ENCODE results near the gene FUT8. TPM values are rescaled to one million over a fixed set of nuclear protein-coding genes. Genes with fewer than 3 reads are reported as not detected.

FUT8 gene
- total RNA-seq, 1 experiment from 2014 or later: 129 TPM

DNA sequence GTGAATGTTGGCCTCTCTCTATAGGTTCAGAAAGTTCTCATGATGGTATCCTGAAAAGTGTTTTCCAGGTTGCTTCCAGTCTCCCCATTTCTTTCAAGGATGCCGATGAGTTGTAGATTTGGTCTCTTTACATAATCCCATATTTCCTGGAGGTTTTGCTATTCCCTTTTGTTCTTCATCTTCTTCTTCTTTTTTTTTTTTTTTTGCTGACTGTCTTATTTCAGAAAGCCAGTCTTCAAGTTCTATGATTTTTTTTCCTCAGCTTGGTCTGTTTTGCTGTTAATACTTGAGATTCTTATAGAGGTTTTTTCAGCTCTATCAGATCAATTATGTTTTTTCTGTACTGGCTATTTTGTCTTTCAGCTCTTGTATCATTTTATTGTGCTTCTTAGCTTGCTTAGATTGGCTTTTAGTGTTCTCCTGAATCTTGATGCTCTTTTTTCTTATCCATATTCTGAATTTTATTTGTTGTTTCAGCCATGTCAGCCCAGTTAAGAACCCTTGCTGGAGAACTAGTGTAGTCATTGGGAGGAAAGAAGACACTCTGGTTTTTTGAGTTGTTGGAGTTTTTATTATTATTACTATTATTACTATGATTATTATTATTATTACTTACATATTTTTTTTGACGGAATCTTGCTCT is 124.4 kb downstream of the FUT8 start:
- Mint-ChIP-seq H3K4me3 (ENCODE audit: low read depth, unreplicated experiment) (no peak overlapping the region), H3K9me3 (ENCODE audit: low read depth, unreplicated experiment) (no peaks in the 10 kb centered on the region), H3K4me1 (ENCODE audit: low read depth, unreplicated experiment) (no peaks in the 10 kb centered on the region), H3K36me3 (ENCODE audit: insufficient read depth, unreplicated experiment) (no peaks in the 10 kb centered on the region), H3K27me3 (ENCODE audit: unreplicated experiment) (no peaks in the 10 kb centered on the region), H3K27ac (ENCODE audit: unreplicated experiment) (no peak overlapping the region)
- CTCF ChIA-PET: no interaction called here
- no peak for DNase-seq
- intact Hi-C loops (cut with micrococcal nuclease; ENCODE audit: unreplicated experiment): no loop called here
- no peak for TF ChIP-seq CTCF (IDR thresholded peaks at IDR 0.05; ENCODE audit: unreplicated experiment)
- no TSS peak for BruUV-seq (replicated peaks)

GRCh38 chr14:65548878-65549277 is 136.3 kb downstream of the FUT8 start:
- H3K4me3 Mint-ChIP-seq (ENCODE audit: low read depth, unreplicated experiment): no peak overlapping the region
- no peaks in the 10 kb centered on the region for H3K4me1 Mint-ChIP-seq (ENCODE audit: low read depth, unreplicated experiment)
- intact Hi-C loops (cut with micrococcal nuclease; ENCODE audit: unreplicated experiment): no loop called here
- H3K9me3 Mint-ChIP-seq (ENCODE audit: low read depth, unreplicated experiment): no peaks in the 10 kb centered on the region
- no peak for TF ChIP-seq CTCF (IDR thresholded peaks at IDR 0.05; ENCODE audit: unreplicated experiment)
- no peaks in the 10 kb centered on the region for H3K27me3 Mint-ChIP-seq (ENCODE audit: unreplicated experiment)
- no peak for DNase-seq
- H3K27ac Mint-ChIP-seq (ENCODE audit: unreplicated experiment): no peak overlapping the region
- no TSS peak for BruUV-seq (replicated peaks)
- H3K36me3 Mint-ChIP-seq (ENCODE audit: insufficient read depth, unreplicated experiment): no peaks in the 10 kb centered on the region
- CTCF ChIA-PET: no interaction called here

DNA sequence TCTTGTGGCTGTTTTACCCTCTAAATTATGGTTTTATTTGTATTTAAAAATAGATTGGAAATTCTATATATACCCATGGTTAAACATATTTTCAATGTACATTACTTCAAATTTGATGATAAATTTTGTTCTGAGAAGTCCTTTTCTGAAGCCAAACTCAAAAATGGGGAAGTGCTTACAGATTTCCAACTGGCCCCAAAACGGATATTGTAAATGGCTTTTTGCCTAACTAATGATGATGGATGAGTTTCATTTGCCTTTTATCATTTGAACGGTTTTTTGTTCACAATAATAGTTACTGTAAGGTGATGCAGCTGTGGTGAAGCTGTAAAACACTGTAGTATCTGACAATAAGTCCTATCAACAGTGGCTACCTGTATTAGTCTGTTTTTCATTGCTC is 136.9 kb downstream of the FUT8 start:
- no TSS peak for BruUV-seq (replicated peaks)
- H3K27ac Mint-ChIP-seq (ENCODE audit: unreplicated experiment): no peak overlapping the region
- CTCF ChIA-PET: no interaction called here
- H3K36me3 Mint-ChIP-seq (ENCODE audit: insufficient read depth, unreplicated experiment): no peaks in the 10 kb centered on the region
- TF ChIP-seq CTCF (IDR thresholded peaks at IDR 0.05; ENCODE audit: unreplicated experiment): no peak
- no peak for DNase-seq
- intact Hi-C loops (cut with micrococcal nuclease; ENCODE audit: unreplicated experiment): no loop called here
- H3K27me3 Mint-ChIP-seq (ENCODE audit: unreplicated experiment): no peaks in the 10 kb centered on the region
- no peaks in the 10 kb centered on the region for H3K4me1 Mint-ChIP-seq (ENCODE audit: low read depth, unreplicated experiment)
- no peak overlapping the region for H3K4me3 Mint-ChIP-seq (ENCODE audit: low read depth, unreplicated experiment)
- no peaks in the 10 kb centered on the region for H3K9me3 Mint-ChIP-seq (ENCODE audit: low read depth, unreplicated experiment)

DNA sequence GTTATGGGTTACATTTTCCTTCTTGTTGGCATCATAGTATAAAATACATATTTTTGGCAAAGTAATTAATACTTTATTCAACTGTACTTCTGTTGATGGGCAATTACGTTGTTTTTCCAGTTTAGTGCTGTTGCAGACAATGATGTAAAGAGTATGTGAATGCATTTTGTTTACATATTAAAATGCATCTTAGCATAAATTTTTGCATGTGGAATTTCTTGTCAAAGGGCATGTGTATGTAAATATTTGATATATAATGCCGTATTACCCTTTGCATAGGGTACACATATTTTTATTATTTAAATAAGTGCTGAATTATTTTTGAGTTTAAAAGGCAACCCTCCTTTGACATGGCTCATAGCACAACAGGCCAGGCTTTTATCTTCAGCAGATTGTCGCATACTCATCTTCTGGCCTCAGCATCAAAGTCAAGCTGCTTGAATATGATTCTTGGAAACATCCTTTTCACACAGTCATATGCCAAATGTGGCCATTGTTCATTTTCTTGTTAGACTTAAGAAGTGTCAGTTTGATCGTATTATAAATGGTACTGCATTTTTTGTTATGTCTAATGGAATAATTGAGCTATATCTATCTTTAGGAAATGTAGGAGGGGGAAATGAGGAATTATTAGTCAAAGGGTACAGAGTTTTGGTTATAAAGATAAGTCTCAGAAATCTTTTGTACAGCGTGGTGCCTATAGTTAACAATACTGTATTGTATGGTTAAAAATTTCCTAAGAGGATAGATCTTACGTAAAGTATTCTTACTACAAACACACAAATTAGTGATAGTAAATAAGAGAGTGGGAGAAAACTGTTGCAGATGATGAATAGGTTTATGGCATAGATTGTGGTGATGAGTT is 138.5 kb downstream of the FUT8 start:
- CTCF ChIA-PET: no interaction called here
- no peaks in the 10 kb centered on the region for H3K36me3 Mint-ChIP-seq (ENCODE audit: insufficient read depth, unreplicated experiment)
- intact Hi-C loops (cut with micrococcal nuclease; ENCODE audit: unreplicated experiment): no loop called here

More for the DNA sequence above, 138.5 kb downstream of the FUT8 start:
- no peaks in the 10 kb centered on the region for H3K4me1 Mint-ChIP-seq (ENCODE audit: low read depth, unreplicated experiment)
- DNase-seq: no peak
- BruUV-seq (replicated peaks): no TSS peak
- no peaks in the 10 kb centered on the region for H3K9me3 Mint-ChIP-seq (ENCODE audit: low read depth, unreplicated experiment)
- no peak for TF ChIP-seq CTCF (IDR thresholded peaks at IDR 0.05; ENCODE audit: unreplicated experiment)
- no peak overlapping the region for H3K27ac Mint-ChIP-seq (ENCODE audit: unreplicated experiment)
- H3K27me3 Mint-ChIP-seq (ENCODE audit: unreplicated experiment): no peaks in the 10 kb centered on the region
- no peak overlapping the region for H3K4me3 Mint-ChIP-seq (ENCODE audit: low read depth, unreplicated experiment)

All from Calu3 (cell line).